Testis (tissue), 3 donors: ENCODE data around the gene TMEM181. TPM values are rescaled to one million over a fixed set of nuclear protein-coding genes. Genes with fewer than 3 reads are reported as not detected.

Source experiments
- DNase-seq: peaks from one replicate; pipeline ENCODE4 v3.0.0-alpha.2; 2019
- H3K27ac ChIP-seq, 2 donors: fragments of 200-600 bp; sonication (generic); one replicate each; pipeline ENCODE4 v1.5.1; 2019
- H3K27me3 ChIP-seq: fragments of 200-600 bp; sonication (generic); one replicate; pipeline ENCODE4 v1.5.1; 2019
- H3K36me3 ChIP-seq: fragments of 200-600 bp; sonication (generic); one replicate; pipeline ENCODE4 v1.5.1; 2017; ENCODE audit warnings: low read depth; ENCODE audit errors: missing control alignments
- H3K4me1 ChIP-seq: fragments of 200-600 bp; sonication (generic); one replicate; pipeline ENCODE4 v1.5.1; 2019
- H3K4me3 ChIP-seq, 2 donors: fragments of 200-600 bp; sonication (generic); one replicate each; pipeline ENCODE4 v1.5.1; 2017 to 2019
- H3K9me3 ChIP-seq: fragments of 200-600 bp; sonication (generic); one replicate; pipeline ENCODE4 v1.5.1; 2017
- CTCF ChIP-seq, 3 experiments: fragments of 450-650 bp in 2 of 3; fragments of 200-600 bp in 1 of 3; sonication (generic) in 1 of 3; IDR thresholded peaks; one replicate each; pipeline ENCODE4 v1.5.1; 2016 to 2019; ENCODE audit warnings: antibody characterized with exemption in 3 of 3, mild to moderate bottlenecking in 2 of 3, moderate library complexity in 1 of 3
- POLR2A ChIP-seq: fragments of 450-650 bp; IDR thresholded peaks from one replicate; pipeline ENCODE4 v1.6.1; 2017; ENCODE audit warnings: antibody characterized with exemption, mild to moderate bottlenecking, moderate library complexity
- WGBS, 2 donors: methylation state at CpG; one replicate each; pipeline ENCODE4 v1.1.5; 2018; 5-methylcytosine and 5-hydroxymethylcytosine counted together
- intact Hi-C: fragments of 100-400 bp; cut with DNase I; formaldehyde crosslinking; loops from one replicate; pipeline ENCODE4 v1.15.1; 2023; ENCODE audit warnings: low total_unique reads
- polyA plus RNA-seq: library from polyadenylated mRNA; stranded (reverse); fragments of 350-450 nt; fragmentation: Illumina TruSeq; extraction: RNeasy Lipid Tissue Mini Kit (QIAGEN cat#74804); gene quantifications from one replicate; pipeline ENCODE4 v1.2.3, GENCODE V29; 2014; ENCODE audit warnings: low read depth, low replicate concordance; ENCODE audit not compliant: insufficient read depth
- total RNA-seq, 2 donors: library from RNA; depleted of rRNA; stranded (reverse); fragments of >200 nt; gene quantifications; one replicate each; pipeline ENCODE4 v1.2.3, GENCODE V29; 2016

TMEM181 gene
- total and polyA plus RNA-seq, 3 donors from 2014 or later, result 41.4 to 81.0 (median 74.6) TPM

- WGBS, 2 donors, result 71 to 92% methylated on average over 8 of the region's 8 CpGs
- Histone ChIP-seq H3K27ac (no peak overlapping the region), H3K36me3 (no peaks in the 10 kb centered on the region)
These were observed 24.4 kb downstream of the TMEM181 start for GRCh38 chr6:158584236-158584651.

GRCh38 chr6:158586652-158587051 is 26.8 kb downstream of the TMEM181 start:
- H3K27ac ChIP-seq, result no peak overlapping the region
- no peaks in the 10 kb centered on the region for H3K9me3 ChIP-seq
- DNase-seq, result no peak
- no peak overlapping the region for H3K4me3 ChIP-seq
- H3K4me1 ChIP-seq, result no peaks in the 10 kb centered on the region
- WGBS, 2 donors, result 96 to 99% methylated on average over 8 of the region's 8 CpGs
- TF ChIP-seq POLR2A (no peak), CTCF (IDR thresholded peaks at IDR 0.05) (no peak)
- H3K36me3 ChIP-seq, result no peaks in the 10 kb centered on the region
- intact Hi-C loops, result no loop called here
- H3K27me3 ChIP-seq, result no peaks in the 10 kb centered on the region

More at GRCh38 chr6:158584236-158584651, 24.4 kb downstream of the TMEM181 start:
- intact Hi-C loops, result no loop called here
- H3K9me3 ChIP-seq, result no peaks in the 10 kb centered on the region
- TF ChIP-seq POLR2A (no peak), CTCF (IDR thresholded peaks at IDR 0.05) (no peak)
- DNase-seq, result peak; percentile 48
- no peak overlapping the region for H3K4me3 ChIP-seq
- no peaks in the 10 kb centered on the region for H3K4me1 ChIP-seq
- no peaks in the 10 kb centered on the region for H3K27me3 ChIP-seq

- no peak overlapping the region for H3K4me3 ChIP-seq
- H3K36me3 ChIP-seq, result no peaks in the 10 kb centered on the region
- intact Hi-C loops, result no loop called here
- WGBS, 2 donors, result 88 to 89% methylated on average over 8 of the region's 8 CpGs
- no peak overlapping the region for H3K27ac ChIP-seq
- no peaks in the 10 kb centered on the region for H3K27me3 ChIP-seq
- H3K4me1 ChIP-seq, result peaks cover 10% of the 10 kb centered on the region
- DNase-seq, result no peak
- TF ChIP-seq POLR2A (no peak), CTCF (IDR thresholded peaks at IDR 0.05) (no peak)
- no peaks in the 10 kb centered on the region for H3K9me3 ChIP-seq
These were observed 29.5 kb downstream of the TMEM181 start for GRCh38 chr6:158589366-158589765.

- intact Hi-C loops, result no loop called here
- no peaks in the 10 kb centered on the region for H3K9me3 ChIP-seq
- peaks cover 10% of the 10 kb centered on the region for H3K4me1 ChIP-seq
- no peak overlapping the region for H3K27ac ChIP-seq
- no peak for TF ChIP-seq POLR2A
- TF ChIP-seq CTCF (IDR thresholded peaks at IDR 0.05), result no peak
- no peaks in the 10 kb centered on the region for H3K27me3 ChIP-seq
- DNase-seq, result no peak
- no peak overlapping the region for H3K4me3 ChIP-seq
- 84 to 86% methylated on average over 7 of the region's 7 CpGs for WGBS, 2 donors
- no peaks in the 10 kb centered on the region for H3K36me3 ChIP-seq
These were observed 31.4 kb downstream of the TMEM181 start for GRCh38 chr6:158591134-158591809.

GRCh38 chr6:158591810-158592209 is 31.9 kb downstream of the TMEM181 start:
- Histone ChIP-seq H3K27ac (no peak overlapping the region), H3K4me3 (no peak overlapping the region), H3K9me3 (no peaks in the 10 kb centered on the region), H3K27me3 (no peaks in the 10 kb centered on the region), H3K36me3 (no peaks in the 10 kb centered on the region), H3K4me1 (peaks cover 10% of the 10 kb centered on the region)
- no peak for DNase-seq
- WGBS, 2 donors, result 87 to 89% methylated on average over 4 of the region's 4 CpGs
- intact Hi-C loops, result no loop called here
- TF ChIP-seq CTCF (IDR thresholded peaks at IDR 0.05), result no peak
- TF ChIP-seq POLR2A, result no peak
